SK-N-SH (cell line): Measurements from ENCODE around the gene PDCL2. TPM values are rescaled to one million over a fixed set of nuclear protein-coding genes. Genes with fewer than 3 reads are reported as not detected.

Source experiments
- CTCF ChIA-PET: fragments of 300-600, 350-600 bp; formaldehyde crosslinking; extraction: SDS; loops from one replicate; lab custom pipeline; 2021; lab: Yijun Ruan, JAX
- POLR2A ChIA-PET: fragments of 350-600 bp; sonication (Branson Sonifier 250); formaldehyde crosslinking; extraction: SDS; loops from one replicate; lab custom pipeline; 2020; ENCODE audit warnings: antibody characterized with exemption, inconsistent platforms; lab: Yijun Ruan, JAX
- DNase-seq: peaks from one replicate; pipeline ENCODE4 v3.0.0; 2012
- H2AFZ ChIP-seq: fragments of 200-600 bp; sonication (generic); 2 replicates; pipeline ENCODE4 v1.8.1; 2016; ENCODE audit warnings: antibody characterized with exemption, mild to moderate bottlenecking, low read depth
- H3F3A ChIP-seq: fragments of 200-600 bp; sonication (generic); replicated peaks from 2 replicates; pipeline ENCODE3; 2016; ENCODE audit warnings: antibody characterized with exemption, mild to moderate bottlenecking; ENCODE audit not compliant: insufficient read depth
- H3K27ac ChIP-seq, 2 experiments: fragments of 200-500 bp in 1 of 2; fragments of 200-600 bp in 1 of 2; sonication (Bioruptor generic) in 1 of 2; sonication (generic), shearing (Covaris generic) in 1 of 2; 2 replicates each; pipeline versions ENCODE4 v1.5.1 to v1.6.1; 2014 to 2016; ENCODE audit warnings: low read depth in 2 of 2, inconsistent platforms in 1 of 2, low read length in 1 of 2, mild to moderate bottlenecking in 1 of 2, mixed read lengths in 1 of 2
- H3K27me3 ChIP-seq: fragments of 200-600 bp; sonication (generic), shearing (Covaris generic); 2 replicates; pipeline ENCODE4 v1.6.1; 2016; ENCODE audit warnings: mixed run types; ENCODE audit not compliant: insufficient read depth
- H3K36me3 ChIP-seq, 2 experiments: fragments of 200-500 bp in 1 of 2; fragments of 200-600 bp in 1 of 2; sonication (Bioruptor generic) in 1 of 2; sonication (generic) in 1 of 2; replicated peaks in 1 of 2; 2 replicates each; pipeline versions ENCODE3 to v1.5.1; 2014 to 2016; ENCODE audit warnings: low read length in 1 of 2, mild to moderate bottlenecking in 1 of 2; ENCODE audit not compliant: insufficient read depth in 2 of 2, control insufficient read depth in 1 of 2
- H3K4me1 ChIP-seq, 2 experiments: fragments of 200-500 bp in 1 of 2; fragments of 200-600 bp in 1 of 2; sonication (Bioruptor generic) in 1 of 2; sonication (generic), shearing (Covaris generic) in 1 of 2; 2 replicates each; pipeline versions ENCODE4 v1.5.1 to v1.6.1; 2014 to 2016; ENCODE audit warnings: low read depth in 1 of 2, low read length in 1 of 2, mixed run types in 1 of 2; ENCODE audit not compliant: insufficient read depth in 2 of 2, control insufficient read depth in 1 of 2
- H3K4me2 ChIP-seq: fragments of 200-600 bp; sonication (generic), shearing (Covaris generic); 2 replicates; pipeline ENCODE4 v1.6.1; 2017; ENCODE audit warnings: mixed run types
- H3K4me3 ChIP-seq, 2 experiments: fragments of 200-500 bp in 1 of 2; fragments of 200-600 bp in 1 of 2; sonication (Bioruptor generic) in 1 of 2; sonication (generic), shearing (Covaris generic) in 1 of 2; 2 replicates each; pipeline versions ENCODE4 v1.5.1 to v1.8.1; 2014 to 2016; ENCODE audit warnings: low read depth in 2 of 2, inconsistent platforms in 1 of 2, low read length in 1 of 2, mild to moderate bottlenecking in 1 of 2, mixed read lengths in 1 of 2, moderate library complexity in 1 of 2
- H3K79me2 ChIP-seq: fragments of 200-600 bp; sonication (generic); 2 replicates; pipeline ENCODE4 v1.8.1; 2017; ENCODE audit warnings: mild to moderate bottlenecking; ENCODE audit not compliant: insufficient read depth
- H3K9ac ChIP-seq: fragments of 200-600 bp; sonication (generic); 2 replicates; pipeline ENCODE4 v1.6.1; 2017; ENCODE audit warnings: mixed run types
- H3K9me2 ChIP-seq: fragments of 200-600 bp; sonication (generic); 2 replicates; pipeline ENCODE4 v1.6.1; 2017; ENCODE audit warnings: mixed run types
- H3K9me3 ChIP-seq: fragments of 200-600 bp; sonication (generic); 2 replicates; pipeline ENCODE4 v1.6.1; 2017; ENCODE audit warnings: mixed run types, mild to moderate bottlenecking, moderate library complexity
- H4K20me1 ChIP-seq: fragments of 200-600 bp; sonication (generic); 2 replicates; pipeline ENCODE4 v1.6.1; 2017; ENCODE audit warnings: mild to moderate bottlenecking, mixed run types; ENCODE audit not compliant: insufficient read depth
- EP300 ChIP-seq, 2 experiments: IDR thresholded peaks; 2 replicates each; pipeline versions ENCODE4 v1.4.0 to v1.6.1; 2012; ENCODE audit warnings: borderline replicate concordance in 1 of 2, low read depth in 1 of 2, low read length in 1 of 2
- GATA2 ChIP-seq: sonication (generic); formaldehyde crosslinking; IDR thresholded peaks from 2 replicates; pipeline ENCODE4 v1.5.0; 2020; ENCODE audit warnings: mild to moderate bottlenecking, missing genetic modification reagents
- IRF3 ChIP-seq: fragments of 150-350 bp; IDR thresholded peaks from 2 replicates; pipeline ENCODE4 v1.6.1; 2016; ENCODE audit warnings: mild to moderate bottlenecking, low read depth, low read length
- JUND ChIP-seq: IDR thresholded peaks from 2 replicates; pipeline ENCODE4 v1.4.0; 2012
- MEF2A ChIP-seq: IDR thresholded peaks from 2 replicates; pipeline ENCODE4 v1.4.0; 2012; ENCODE audit warnings: low read depth, borderline replicate concordance
- PBX3 ChIP-seq: IDR thresholded peaks from 2 replicates; pipeline ENCODE4; 2012
- RCOR1 ChIP-seq: fragments of 150-350 bp; IDR thresholded peaks from 2 replicates; pipeline ENCODE4 v1.6.1; 2017; ENCODE audit warnings: antibody characterized with exemption, low read length
- SIN3A ChIP-seq: IDR thresholded peaks from 2 replicates; pipeline ENCODE4 v1.6.1; 2012; ENCODE audit warnings: low read depth, mild to moderate bottlenecking, low read length, moderate library complexity, borderline replicate concordance
- TEAD4 ChIP-seq: IDR thresholded peaks from 2 replicates; pipeline ENCODE4 v1.4.0; 2012; ENCODE audit warnings: mild to moderate bottlenecking, borderline replicate concordance; ENCODE audit not compliant: insufficient read depth
- YY1 ChIP-seq: IDR thresholded peaks from 2 replicates; pipeline ENCODE4 v1.4.0; 2012; ENCODE audit warnings: low read depth, mild to moderate bottlenecking
- ZBTB33 ChIP-seq: IDR thresholded peaks from 2 replicates; pipeline ENCODE4 v1.4.0; 2012; ENCODE audit warnings: low read depth, borderline replicate concordance
- WGBS: methylation state at CpG from one replicate; pipeline ENCODE4 v1.1.6; 2017; ENCODE audit warnings: low lambda C conversion rate; 5-methylcytosine and 5-hydroxymethylcytosine counted together
- polyA plus RNA-seq, 3 experiments: library from polyadenylated mRNA; depleted of rRNA; stranded (reverse); fragments of >200 nt; gene quantifications; 2 replicates each; pipeline ENCODE4 v1.2.3, GENCODE V29; 2012

Gene PDCL2
- polyA plus RNA-seq, 1 of the 3 experiments (the other 2 are of a cell fraction): not detected

GRCh38 chr4:55618546-55619143, 26.6 kb upstream of the PDCL2 start:
- Histone ChIP-seq H3K9ac (no peak overlapping the region), H3K9me2 (no peaks in the 10 kb centered on the region), H3K79me2 (no peaks in the 10 kb centered on the region), H3K4me1 (peaks cover 0 to 6% of the 10 kb centered on the region in 2 experiments; a peak in 1 of 4 replicates), H3F3A (no peaks in the 10 kb centered on the region), H3K27ac (no peak overlapping the region), H4K20me1 (no peaks in the 10 kb centered on the region), H3K9me3 (no peaks in the 10 kb centered on the region), H2AFZ (no peak overlapping the region), H3K36me3 (no peaks in the 10 kb centered on the region), H3K4me2 (no peak overlapping the region), H3K4me3 (no peak overlapping the region), H3K27me3 (no peaks in the 10 kb centered on the region)
- 13% methylated on average over 1 of the region's 1 CpG for WGBS
- CTCF ChIA-PET: no interaction called here
- POLR2A ChIA-PET: no interaction called here
- DNase-seq: no peak
- no peak for TF ChIP-seq RCOR1
- TF ChIP-seq EP300 (IDR thresholded peaks at IDR 0.05; ENCODE audit: borderline replicate concordance in 1 of 2, low read depth in 1 of 2, low read length in 1 of 2): no peak
- TF ChIP-seq SIN3A: no peak

GRCh38 chr4:55617587-55618197, 25.6 kb upstream of the PDCL2 start:
- no peaks in the 10 kb centered on the region for H4K20me1 ChIP-seq
- 71% methylated on average over 1 of the region's 1 CpG for WGBS
- TF ChIP-seq PBX3: no peak
- TF ChIP-seq GATA2: no peak
- TF ChIP-seq MEF2A: no peak
- no peak for TF ChIP-seq YY1
- no peak for TF ChIP-seq TEAD4
- no peak for TF ChIP-seq IRF3
- TF ChIP-seq SIN3A: no peak
- TF ChIP-seq ZBTB33: no peak
- no peak for TF ChIP-seq JUND
- H3K27ac ChIP-seq: no peak overlapping the region
- H3K79me2 ChIP-seq: no peaks in the 10 kb centered on the region
- POLR2A ChIA-PET: no interaction called here
- H3F3A ChIP-seq: no peaks in the 10 kb centered on the region
- no peak overlapping the region for H3K4me3 ChIP-seq
- no peaks in the 10 kb centered on the region for H3K9me2 ChIP-seq
- CTCF ChIA-PET: interaction anchor here (0.6 kb wide), 1 partner anchor 72 kb away, joined by 3 read pairs; no protein-coding TSS in a partner anchor
- H3K4me1 ChIP-seq: peaks cover 0 to 6% of the 10 kb centered on the region in 2 experiments; a peak in 1 of 4 replicates
- no peak for DNase-seq
- no peaks in the 10 kb centered on the region for H3K9me3 ChIP-seq
- no peaks in the 10 kb centered on the region for H3K36me3 ChIP-seq
- H3K4me2 ChIP-seq: no peak overlapping the region
- H3K9ac ChIP-seq: no peak overlapping the region
- no peak overlapping the region for H2AFZ ChIP-seq
- H3K27me3 ChIP-seq: no peaks in the 10 kb centered on the region
